ENCODE data around the gene HS3ST2.

GRCh38 chr16:22882981-22883380, 69.0 kb downstream of the HS3ST2 start:
- TF ChIP-seq CTCF (IDR thresholded peaks at IDR 0.05; ENCODE audit: insufficient read depth, low read length, poor library complexity, severe bottlenecking) (no peak), EZH2phosphoT487 (conservative IDR thresholded peaks at IDR 0.05; ENCODE audit: low read length) (no peak)
